Stimulated activated CD4-positive, alpha-beta T cell treated with anti-CD3 and anti-CD28 coated beads, Interleukin-4, amount 100 ng/mL, for 48 hours (primary cell): Measurements from ENCODE around the gene ADAM15.

Source experiments
- DNase-seq, 2 donors: peaks; one replicate each; pipeline ENCODE4 v3.0.0-alpha.2; 2020; ENCODE audit warnings: low read depth in 2 of 2

The ADAM15 gene

DNA sequence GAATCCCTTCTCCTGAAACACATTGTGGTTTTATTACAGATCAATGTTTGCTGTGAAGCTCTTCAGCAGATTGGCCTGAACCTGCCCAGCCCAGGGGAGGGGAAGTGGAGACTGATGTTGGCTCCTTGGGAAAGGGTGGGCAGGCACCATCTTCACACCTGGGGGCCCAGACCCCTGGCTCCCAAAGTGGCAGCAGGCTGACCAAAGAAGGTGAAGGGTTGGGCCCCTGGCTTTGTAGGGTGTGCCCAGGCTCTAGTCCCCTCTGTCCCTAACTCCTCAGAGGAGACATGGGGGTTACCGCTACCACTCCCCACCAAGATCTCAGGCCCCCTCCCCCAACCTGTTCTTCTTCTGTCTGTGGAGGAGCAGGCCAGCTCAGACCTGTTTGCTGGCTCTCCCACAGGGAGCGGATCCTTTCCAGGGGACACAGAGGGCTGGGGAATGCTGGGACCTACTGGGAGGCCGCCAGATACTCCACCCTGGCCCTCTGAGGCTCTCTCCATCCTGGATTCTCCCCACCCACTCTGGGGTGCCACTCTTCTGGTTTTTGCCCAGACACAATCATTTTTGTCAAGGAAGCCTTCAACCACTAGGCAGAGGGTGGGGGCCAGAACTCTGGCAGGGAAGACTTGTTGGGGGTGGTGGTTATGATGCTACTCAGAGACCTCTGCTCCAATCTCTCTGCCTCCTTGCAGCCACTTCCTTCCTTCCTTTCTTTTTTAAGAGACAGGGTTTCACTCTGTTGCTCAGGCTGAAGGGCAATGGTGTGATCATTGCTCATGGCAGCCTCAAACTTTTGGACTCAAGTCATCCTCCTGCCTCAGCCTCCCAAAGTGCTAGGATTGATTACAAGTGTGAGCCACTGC is 22.5 kb downstream of the ADAM15 start:
- DNase-seq: no peak

DNA sequence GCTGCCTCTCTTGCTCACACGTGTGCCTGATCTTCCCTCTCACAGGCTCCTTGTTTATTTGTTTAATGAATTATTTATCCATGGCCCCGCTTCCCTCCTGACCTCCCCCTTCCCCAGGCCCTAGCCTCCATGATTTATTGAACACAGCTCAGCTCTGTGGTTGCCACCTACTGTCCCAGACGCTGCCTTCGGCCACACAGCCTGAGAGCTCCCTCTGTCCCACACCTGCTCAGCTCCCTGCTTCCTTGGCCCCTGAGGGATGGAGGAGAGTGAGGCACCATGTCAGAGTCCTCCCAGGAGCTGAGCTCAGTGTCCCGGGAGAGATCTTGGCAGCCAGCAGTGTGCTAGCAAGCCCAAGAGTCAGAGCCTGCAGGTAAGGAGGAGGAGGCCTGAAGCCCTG is 24.4 kb downstream of the ADAM15 start:
- DNase-seq: no peak

GRCh38 chr1:155076371-155076770 is 25.3 kb downstream of the ADAM15 start:
- no peak for DNase-seq

GRCh38 chr1:155077346-155077745 is 26.2 kb downstream of the ADAM15 start:
- no peak for DNase-seq

GRCh38 chr1:155077758-155078445 is 26.8 kb downstream of the ADAM15 start:
- no peak for DNase-seq

- DNase-seq: no peak
Measured at GRCh38 chr1:155078469-155079209, 27.5 kb downstream of the ADAM15 start, which contains the start of gene EFNA3. TSS of gene EFNA3 (plus strand) at chr1:155078837. CDS start at chr1:155078942, 105 bp downstream.

DNA sequence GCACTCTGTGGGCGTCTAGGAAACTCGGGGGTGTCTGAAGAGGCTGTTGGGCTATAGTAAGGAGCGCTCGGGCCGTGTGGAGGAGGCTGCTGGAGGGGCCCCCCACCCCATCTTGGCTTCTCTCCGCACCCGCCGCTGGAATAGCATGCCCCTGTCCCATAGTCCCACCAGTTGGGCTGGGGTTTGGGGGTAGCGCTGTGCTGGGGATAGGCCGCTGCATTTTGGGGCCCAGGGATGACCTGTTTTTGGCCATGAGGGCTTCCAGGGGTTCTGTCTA is 28.0 kb downstream of the ADAM15 start:
- no peak for DNase-seq

DNA sequence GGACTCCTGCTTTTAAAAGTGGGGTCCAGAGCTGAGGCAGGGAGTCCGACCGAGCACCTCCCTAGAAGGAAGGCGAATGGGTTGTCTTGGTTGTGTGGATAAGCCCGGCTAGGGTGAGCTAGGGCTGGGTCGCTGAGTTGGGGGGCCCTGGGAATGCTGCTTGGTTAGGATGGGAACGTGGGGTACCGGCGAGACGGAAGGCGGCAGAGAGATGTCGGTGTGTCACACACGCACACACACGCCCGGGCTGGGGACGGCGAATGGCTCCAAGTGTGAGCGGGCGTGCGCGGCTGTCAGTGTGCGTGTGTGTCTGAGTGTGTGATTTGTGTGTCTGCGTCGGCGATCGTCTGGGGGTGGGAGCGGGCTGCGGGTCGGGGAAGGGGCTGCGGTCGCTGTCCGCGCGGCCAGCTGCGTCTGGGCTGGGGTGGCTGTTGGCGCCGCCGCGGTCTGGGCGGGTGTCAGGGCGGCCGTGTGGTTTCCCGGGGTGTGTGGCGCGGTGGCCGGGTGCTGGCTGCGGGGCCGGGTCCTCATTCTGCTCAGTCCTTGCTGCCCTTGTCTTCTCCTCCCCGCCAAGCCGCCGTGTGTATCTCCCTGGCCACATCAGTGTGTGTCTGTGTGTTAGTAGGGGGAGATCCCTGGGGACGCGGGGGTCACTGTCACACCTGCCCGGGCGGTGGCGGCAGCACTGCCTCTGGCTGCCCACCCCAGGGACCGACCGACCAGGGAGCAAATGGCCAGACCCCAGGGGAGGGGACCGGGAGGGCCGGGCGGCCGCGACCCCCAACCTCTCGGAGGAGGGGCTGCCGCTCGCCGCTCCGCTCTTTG is 28.6 kb downstream of the ADAM15 start:
- no peak for DNase-seq

DNA sequence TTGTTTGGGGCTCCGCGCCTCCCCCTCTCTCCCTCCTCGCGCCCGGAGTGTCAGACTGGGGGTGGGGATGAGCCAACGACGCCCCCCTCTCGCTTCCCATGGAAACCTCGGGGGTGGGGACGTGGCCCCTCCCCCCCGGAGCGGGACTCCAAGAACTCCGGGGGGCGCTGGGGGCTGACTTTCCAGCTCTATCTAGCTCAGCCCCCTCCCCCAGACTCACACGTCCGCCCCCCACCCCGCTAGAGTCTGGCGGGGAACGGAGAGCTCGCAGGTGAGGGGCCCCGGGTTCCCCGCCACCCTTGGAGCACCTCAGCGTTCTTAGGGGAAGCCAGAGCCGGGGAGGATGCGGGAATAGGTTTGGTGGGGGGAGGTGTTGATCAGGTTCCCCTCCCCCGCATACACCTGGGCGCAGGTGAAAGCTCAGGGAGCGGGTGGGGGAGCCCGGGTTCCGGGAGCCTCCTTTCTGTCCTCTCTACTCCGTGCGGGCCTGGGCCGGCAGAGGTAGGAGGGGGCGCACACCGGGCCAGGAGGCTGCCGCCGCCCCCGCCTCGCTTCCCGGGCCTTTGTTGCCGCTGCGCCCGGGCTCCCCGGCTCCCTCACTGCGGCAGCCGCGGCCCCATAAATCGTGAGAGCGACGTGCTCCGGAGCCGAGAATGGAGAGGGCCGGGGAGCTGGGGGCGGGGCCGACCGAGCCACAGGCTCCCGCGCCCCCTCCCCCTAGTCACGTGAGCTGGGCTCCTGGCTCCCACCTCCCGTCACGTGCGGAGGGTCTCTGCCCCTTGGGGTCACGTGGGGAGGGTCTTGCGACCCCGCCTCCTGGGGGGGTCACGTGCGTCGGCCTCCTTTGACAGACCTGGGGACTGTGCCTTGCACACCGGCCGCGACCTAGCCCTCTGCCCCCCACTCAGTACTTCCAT is 29.5 kb downstream of the ADAM15 start:
- no peak for DNase-seq

DNA sequence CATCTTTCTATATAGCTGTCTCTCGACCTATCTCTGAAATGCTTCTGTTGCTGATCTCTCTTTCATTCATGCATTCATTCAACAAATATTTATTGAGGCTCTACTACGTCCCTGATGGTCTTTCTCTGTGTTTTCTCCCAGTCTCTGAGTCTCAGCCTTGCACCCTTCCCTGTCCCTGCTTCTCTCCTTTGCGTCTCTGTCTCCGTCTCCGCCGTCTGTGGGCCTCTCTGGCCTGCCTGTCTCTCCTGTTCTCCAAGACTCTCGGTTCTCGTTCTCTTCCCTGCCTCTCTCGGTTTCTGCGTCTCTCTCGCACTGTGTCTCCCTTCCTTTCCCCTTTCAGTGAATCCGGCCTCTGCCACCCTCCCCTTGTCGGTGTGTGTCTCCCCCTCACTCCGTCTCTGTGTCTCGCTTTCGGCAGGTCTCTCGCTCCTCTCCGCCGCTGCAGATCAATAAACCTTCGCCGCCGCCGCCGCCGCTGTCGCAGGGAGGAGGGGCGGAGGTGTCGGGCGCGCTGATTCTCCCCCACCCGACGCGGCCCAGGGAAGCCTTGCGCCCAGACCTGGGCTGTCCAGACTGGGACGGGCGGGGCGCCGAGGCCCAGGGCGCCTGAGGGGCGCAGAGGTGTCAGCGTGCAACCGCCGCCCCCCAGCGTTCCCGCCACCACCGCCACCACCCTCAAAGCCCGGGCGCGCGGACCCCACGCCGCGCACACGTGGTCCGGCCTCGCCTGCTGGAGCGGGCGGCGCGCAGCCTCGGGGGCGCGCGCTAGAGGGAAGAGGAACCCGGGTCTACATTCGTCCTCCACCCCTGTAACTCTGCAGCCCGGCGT is 30.6 kb downstream of the ADAM15 start:
- DNase-seq: no peak

- DNase-seq: no peak
Measured at GRCh38 chr1:155082301-155083051, 31.4 kb downstream of the ADAM15 start.

GRCh38 chr1:155083052-155083541 is 32.0 kb downstream of the ADAM15 start:
- no peak for DNase-seq

DNA sequence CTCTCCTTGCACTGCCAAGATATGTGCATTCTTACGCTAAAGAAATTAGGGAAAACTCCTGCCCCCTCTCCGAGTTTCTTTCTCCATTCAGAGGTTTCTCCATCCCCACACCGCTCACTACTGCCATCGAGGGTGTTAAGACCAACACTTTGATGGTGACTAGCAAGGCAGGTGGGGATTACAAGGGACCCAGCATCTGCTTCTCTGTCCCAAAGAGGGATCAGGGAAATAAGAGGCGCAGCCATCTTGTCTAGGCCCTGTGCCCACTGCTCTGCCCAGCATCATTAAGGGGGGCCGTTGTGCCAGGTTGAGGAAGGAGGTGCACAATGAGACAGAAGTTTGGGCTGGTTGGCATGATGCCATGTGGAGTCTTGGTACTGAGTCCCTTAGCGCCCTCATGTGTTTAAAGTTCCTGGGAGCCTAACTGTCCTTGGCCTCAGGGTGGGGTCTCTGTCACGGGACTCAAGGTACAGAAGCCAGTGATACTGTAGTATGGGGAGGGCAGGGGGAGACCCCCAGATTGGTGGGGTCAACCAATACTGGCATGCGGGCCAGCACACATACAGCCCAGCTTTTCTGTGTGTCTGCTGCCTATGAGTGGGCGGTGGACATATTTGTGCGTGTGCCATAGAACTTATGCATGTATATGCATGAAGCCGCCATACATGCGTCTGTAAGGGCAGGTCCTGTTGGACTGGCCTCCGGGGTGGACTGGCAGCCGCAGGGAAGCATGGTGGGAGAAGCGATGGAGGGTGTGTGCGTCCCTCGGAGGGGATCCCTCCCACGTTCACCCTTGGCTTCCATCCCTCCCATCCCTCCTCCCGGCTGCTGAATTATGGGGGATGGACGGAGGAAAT is 33.0 kb downstream of the ADAM15 start:
- DNase-seq: no peak

GRCh38 chr1:155084722-155085503 is 33.8 kb downstream of the ADAM15 start:
- peak; percentile 87 to 90 for DNase-seq

DNA sequence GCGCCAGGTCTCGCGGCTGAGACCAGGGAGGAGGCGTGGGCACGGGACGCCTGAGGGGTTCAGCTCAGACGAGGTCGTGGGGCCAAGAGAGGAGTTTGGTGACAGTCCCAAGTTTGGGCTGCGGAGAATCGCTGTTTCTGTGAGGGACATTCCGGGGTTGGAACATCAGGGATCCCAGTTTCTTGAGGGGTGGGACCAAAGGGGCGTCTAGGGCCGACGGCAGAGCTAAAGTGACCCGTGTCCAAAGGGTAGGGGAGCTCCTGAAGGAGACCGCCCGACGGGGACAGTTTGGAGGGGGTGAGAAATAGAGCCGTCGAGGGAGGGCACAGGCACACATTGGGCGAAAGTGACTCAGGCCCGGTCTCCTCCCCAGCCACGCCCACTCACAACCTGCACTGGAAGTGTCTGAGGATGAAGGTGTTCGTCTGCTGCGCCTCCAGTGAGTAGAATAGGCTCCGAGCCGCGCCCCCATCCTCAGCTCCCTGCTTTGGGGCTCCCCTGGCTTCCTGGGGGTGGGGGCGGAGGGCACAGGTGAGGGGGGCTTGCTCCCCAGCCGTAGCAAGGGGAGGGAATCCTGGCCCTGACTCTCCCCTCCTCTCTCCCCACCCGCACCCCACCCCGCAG is 34.5 kb downstream of the ADAM15 start:
- DNase-seq: peak; percentile 68 to 73

- DNase-seq: peak; percentile 71 to 88
Measured at GRCh38 chr1:155086128-155086741, 35.1 kb downstream of the ADAM15 start.
